Subcutaneous adipose tissue (tissue), 4 donors: ENCODE results near the gene FKBP15. TPM values are rescaled to one million over a fixed set of nuclear protein-coding genes. Genes with fewer than 3 reads are reported as not detected.

Source experiments
- total RNA-seq, 4 donors: library from RNA; depleted of rRNA; stranded (reverse); fragments of >200 nt; gene quantifications; one replicate each; pipeline ENCODE4 v1.1.0, GENCODE V29; 2016
- TF ChIP-seq, protein P1 (sequence below): fragments of 450-650 bp; IDR thresholded peaks from one replicate; pipeline ENCODE4 v1.5.1; 2016; ENCODE audit warnings: low read depth, mild to moderate bottlenecking, control low read depth, antibody characterized with exemption, moderate library complexity

Gene FKBP15
- total RNA-seq, 4 donors from 2014 or later = 24.9 to 51.7 (median 32.0) TPM

DNA sequence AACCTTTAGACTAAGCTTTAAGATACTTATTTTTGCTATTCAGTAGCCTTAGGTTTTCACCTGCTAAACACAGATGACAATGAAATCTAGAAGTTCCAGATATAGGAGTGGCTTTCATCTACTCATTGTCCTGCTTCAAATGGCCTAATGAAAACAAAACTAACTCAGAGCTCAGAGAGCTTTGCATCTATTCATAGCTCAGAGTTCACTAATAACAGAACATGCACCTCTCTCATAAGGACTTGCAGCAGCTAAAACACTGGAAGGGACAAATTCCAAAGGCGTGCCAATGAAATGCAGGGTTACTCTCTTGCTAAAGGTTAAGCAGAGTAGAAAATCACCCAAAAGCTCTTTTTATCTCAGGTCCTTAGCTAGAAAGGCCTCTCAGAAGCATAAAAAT lies 41.2 kb downstream of the FKBP15 start:
- TF ChIP-seq, protein P1, sequence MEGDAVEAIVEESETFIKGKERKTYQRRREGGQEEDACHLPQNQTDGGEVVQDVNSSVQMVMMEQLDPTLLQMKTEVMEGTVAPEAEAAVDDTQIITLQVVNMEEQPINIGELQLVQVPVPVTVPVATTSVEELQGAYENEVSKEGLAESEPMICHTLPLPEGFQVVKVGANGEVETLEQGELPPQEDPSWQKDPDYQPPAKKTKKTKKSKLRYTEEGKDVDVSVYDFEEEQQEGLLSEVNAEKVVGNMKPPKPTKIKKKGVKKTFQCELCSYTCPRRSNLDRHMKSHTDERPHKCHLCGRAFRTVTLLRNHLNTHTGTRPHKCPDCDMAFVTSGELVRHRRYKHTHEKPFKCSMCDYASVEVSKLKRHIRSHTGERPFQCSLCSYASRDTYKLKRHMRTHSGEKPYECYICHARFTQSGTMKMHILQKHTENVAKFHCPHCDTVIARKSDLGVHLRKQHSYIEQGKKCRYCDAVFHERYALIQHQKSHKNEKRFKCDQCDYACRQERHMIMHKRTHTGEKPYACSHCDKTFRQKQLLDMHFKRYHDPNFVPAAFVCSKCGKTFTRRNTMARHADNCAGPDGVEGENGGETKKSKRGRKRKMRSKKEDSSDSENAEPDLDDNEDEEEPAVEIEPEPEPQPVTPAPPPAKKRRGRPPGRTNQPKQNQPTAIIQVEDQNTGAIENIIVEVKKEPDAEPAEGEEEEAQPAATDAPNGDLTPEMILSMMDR = no peak

DNA sequence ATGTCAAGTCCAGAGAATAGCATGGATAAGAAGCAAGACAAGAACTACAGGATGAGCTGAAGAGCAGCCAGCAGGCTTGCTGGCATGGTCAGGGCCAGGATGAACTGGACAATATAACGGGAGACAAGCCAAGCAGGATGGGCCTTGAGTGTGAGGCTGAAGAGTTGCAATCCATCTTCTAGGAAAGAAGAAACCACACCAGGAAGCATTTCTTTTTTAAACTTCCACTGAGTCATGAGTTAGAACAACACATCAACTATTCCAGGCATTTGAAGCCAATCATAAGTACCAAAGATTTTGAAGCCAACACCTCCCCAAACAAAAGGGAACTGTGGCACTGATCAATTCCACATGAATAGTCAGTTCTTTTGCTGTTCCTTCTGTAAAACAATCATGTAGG lies 43.0 kb downstream of the FKBP15 start:
- TF ChIP-seq, protein P1 = no peak

DNA sequence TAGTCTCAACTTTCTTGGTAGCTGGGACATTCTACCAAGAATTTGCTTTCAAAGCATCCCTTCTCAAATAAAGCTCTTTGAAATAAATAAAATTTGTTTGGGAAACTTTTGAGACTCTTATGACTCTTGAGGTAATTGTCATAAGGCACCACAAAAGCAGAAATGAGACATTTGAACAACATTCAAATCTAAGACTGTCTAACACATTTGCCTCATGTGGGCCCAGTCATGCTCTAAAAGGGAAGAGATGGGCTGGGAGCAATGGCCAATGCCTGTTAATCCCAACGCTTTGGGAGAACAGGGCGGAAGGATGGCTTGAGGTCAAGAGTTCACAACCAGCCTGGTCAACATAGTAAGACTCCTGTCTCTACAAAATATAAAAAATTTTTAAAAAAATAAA lies 43.8 kb downstream of the FKBP15 start:
- TF ChIP-seq, protein P1 = no peak

DNA sequence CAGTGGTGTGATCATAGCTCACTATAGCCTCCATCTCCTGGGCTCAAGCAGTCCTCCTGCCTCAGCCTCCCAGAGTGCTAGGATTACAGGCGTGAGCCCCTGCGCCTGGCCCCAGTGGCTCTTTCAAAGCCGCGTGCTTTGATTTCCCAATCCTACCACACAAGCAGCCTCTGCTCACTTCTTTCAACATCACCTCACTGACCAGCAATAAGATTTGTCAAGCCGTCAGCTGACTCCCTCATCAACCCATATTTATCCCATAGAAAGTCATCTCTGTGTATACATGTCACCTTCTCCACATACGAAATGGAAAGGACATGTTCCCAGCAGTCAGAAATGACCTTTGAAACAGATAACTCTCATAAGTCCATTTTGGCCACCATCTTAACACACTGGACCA lies 44.3 kb downstream of the FKBP15 start:
- TF ChIP-seq, protein P1 = no peak

DNA sequence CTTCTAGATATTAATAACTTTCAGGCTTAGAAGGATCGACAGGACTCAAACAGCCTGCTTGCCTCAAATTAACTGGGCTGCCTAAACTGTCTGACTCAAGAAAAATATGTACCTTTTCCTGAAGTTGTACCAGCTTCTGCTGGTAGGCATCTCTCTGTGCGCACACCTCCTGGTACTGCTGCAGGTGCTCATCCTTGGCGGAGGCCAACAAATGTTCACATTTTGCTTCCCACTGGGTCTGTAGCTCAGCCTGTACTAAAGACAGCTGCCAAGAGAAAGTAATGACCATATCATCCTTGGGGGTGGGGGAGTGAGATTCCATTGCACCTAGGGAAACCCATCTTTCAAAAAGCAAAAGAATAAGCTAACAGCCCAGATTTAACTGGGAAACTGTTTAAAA lies 47.7 kb downstream of the FKBP15 start:
- TF ChIP-seq, protein P1 = no peak

DNA sequence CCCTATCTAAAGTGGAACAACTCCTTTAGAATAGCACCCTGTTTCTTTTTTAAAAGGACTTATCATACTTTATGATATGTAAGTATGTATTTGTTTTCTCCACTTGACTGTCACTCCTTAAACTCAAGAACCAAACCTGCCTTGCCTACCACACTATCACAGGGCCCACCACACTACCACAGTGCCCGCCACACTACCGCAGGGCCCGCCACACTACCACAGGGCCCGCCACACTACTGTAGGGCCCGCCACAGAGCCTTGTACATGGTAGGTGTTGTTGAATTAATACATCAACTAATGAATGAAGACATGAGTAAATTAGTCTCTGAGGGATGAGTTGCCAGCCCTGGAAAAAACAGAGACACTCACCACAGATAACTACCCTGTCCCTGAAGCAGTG lies 52.3 kb downstream of the FKBP15 start:
- TF ChIP-seq, protein P1 = no peak

DNA sequence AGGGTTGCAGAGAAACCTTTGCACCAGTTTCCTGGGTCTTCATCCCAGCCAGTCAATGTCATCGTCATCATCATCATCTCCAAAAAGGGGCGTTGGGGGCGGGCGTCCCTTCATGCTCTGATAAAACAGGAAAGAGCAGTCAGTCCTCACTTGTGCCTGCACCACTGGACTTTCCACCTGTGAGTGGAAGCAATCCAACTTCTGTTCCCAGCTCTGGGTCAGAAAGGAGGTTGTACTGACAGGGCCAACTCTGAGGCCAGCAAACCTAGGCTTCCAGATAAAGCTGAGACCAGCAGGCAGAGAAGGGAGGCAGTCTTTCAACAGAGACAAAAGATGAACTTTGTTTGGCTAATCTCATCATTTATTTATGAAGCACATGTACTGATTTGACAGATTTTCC lies 55.0 kb downstream of the FKBP15 start:
- TF ChIP-seq, protein P1 = no peak
